ENCODE data around the gene TSSC4.

The TSSC4 gene

DNA sequence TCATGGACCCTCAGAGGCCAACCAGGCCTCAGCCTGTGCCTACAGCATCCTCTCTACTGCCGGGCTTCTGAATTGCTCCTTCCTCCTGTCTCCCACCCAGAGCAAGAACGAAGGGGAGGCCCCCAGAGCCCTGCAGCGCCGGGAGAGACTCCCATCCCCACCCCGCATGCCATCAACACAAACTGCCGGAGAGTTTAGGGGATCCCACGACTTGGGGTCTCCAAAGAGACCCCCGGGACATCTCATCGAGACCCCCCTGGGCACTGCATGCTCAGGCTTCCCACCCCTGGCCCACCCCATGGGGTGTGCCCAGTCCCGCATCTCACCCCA is 31.7 kb upstream of the TSSC4 start:
- in situ Hi-C loops (cut with HindIII; ENCODE audit: low sequenced_read_pairs), result no loop called here

- in situ Hi-C loops (cut with HindIII; ENCODE audit: low sequenced_read_pairs), result no loop called here
These were observed 31.2 kb upstream of the TSSC4 start for GRCh38 chr11:2369320-2369719.

GRCh38 chr11:2369896-2370295 is 30.7 kb upstream of the TSSC4 start:
- in situ Hi-C loops (cut with HindIII; ENCODE audit: low sequenced_read_pairs), result no loop called here

- in situ Hi-C loops (cut with HindIII; ENCODE audit: low sequenced_read_pairs), result no loop called here
These were observed 25.9 kb upstream of the TSSC4 start for GRCh38 chr11:2374456-2375201.

DNA sequence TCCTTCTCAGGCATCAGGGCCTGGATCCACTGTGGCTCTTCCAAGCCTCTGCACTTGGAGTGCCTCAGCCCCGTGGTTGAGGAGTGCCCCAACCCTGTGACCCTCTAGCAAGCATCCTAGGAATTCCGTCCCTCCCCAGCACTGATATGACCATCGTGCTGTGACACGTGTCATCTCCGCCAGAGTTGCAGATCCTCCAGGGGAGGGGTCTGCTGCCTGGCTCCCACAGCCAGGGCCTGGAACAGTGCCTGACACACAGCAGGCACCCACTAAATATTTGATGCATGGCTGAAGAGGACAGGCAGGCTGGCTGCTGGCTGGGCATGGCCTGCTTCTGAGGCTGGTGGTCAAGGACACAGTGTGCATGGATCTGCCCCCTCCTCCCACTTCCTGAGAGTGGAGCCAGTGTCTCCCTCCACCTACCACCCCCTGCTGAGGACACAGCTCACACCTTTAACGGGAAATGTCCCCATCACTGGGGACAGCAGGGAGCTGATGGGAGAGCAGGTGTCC is 25.2 kb upstream of the TSSC4 start:
- in situ Hi-C loops (cut with HindIII; ENCODE audit: low sequenced_read_pairs), result no loop called here

DNA sequence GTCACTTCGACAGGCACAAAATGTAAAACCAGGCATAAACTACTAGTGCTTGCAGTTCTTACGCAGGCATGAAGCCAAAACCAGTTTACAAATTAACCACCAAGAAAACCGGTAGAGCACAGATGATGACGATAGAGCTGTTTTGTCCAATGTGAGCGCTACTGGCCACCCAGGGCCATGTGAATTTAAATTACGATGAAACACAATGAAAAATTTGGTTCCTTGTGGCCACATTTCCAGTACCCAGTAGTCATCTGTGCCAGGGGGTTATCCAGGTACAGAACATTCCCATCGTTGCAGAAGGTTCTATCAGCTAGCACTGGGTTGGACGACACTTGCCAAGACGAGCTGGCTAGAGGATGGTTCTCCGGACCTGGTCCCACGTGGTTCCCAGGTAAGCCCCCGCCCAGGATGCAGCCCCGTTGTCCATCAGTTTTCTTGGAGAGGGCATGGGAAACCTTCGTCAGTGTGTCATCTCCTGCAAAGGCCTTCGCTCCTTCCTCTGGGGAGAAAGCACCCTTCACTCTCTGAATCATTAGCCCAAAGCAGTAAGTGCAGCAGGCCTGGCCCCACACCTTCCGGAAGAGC is 24.5 kb upstream of the TSSC4 start:
- in situ Hi-C loops (cut with HindIII; ENCODE audit: low sequenced_read_pairs), result no loop called here

DNA sequence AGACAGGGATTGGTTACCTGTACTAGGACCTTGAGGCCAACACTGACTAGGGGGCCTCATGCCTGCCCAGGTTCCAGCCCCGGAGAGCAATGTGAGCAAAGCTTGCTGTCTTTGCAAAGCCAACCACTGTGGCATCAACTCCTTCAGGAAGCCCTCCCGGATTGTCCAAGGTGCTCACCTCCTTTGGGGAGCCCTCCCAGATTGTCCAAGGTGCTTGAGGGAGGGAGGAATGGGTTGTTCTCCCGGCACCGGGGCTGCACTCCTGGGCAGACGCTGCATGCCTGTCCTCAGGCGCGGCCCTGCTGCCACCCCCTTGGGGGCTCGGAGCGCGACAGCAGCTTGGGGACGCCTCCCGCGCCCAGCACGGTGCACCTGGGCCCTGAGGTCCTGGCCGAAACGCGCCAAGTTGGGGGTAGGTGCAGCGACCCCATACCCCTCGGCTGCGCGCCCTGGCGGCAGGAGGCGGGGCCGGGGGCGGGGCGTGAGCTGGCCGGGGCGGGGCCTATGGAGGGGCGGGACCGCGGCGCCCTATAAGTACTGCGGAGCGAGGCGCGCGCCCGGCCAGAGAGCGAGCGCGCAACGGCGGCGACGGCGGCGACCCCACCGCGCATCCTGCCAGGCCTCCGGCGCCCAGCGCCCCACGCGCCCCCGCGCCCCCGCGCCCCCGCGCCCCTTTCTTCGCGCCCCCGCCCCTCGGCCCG is 23.6 kb upstream of the TSSC4 start, which contains the start of gene CD81:
TSS of gene CD81 (plus strand) at position 560 of the 701 bp plus-strand sequence. CDS start 240 bp downstream, outside the sequence.
- in situ Hi-C loops (cut with HindIII; ENCODE audit: low sequenced_read_pairs), result no loop called here

GRCh38 chr11:2377511-2378443 is 22.8 kb upstream of the TSSC4 start:
- in situ Hi-C loops (cut with HindIII; ENCODE audit: low sequenced_read_pairs), result no loop called here

DNA sequence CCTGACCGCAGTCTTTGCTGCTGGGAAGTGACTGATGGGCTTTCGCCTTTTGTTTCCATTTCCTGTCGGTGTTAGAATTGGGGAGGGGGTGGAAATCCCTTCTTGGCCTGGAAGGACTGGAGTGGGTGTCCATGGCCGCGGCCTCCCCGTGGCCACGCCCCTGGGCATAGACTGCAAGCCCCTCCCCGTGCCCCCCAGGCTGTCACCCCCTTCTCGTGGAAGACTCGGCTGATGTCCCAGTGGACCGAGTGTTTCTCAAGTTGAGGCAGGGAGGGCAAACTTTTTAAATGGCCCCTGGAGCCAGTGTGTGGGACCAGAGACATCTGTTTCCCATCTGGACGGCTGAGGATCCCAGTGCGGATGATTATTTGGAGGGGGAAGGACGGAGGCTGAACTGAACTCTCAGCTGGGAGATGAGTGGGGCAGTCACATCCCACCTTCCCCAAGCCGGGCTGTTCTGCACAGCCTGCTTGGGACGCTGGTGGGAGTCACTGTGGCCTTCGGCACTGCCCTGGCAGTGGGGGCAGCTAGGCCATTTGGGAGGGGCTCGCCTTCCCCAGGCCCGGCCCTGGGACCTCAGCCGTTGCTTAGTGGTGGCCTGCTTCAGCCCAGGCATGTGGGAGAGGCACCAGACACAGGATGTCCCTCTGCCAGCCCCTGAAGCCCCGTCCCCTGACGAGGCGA is 21.9 kb upstream of the TSSC4 start:
- in situ Hi-C loops (cut with HindIII; ENCODE audit: low sequenced_read_pairs), result no loop called here

GRCh38 chr11:2379466-2380174 is 20.9 kb upstream of the TSSC4 start:
- in situ Hi-C loops (cut with HindIII; ENCODE audit: low sequenced_read_pairs), result no loop called here

- in situ Hi-C loops (cut with HindIII; ENCODE audit: low sequenced_read_pairs), result no loop called here
These were observed 20.2 kb upstream of the TSSC4 start for GRCh38 chr11:2380396-2380795.

DNA sequence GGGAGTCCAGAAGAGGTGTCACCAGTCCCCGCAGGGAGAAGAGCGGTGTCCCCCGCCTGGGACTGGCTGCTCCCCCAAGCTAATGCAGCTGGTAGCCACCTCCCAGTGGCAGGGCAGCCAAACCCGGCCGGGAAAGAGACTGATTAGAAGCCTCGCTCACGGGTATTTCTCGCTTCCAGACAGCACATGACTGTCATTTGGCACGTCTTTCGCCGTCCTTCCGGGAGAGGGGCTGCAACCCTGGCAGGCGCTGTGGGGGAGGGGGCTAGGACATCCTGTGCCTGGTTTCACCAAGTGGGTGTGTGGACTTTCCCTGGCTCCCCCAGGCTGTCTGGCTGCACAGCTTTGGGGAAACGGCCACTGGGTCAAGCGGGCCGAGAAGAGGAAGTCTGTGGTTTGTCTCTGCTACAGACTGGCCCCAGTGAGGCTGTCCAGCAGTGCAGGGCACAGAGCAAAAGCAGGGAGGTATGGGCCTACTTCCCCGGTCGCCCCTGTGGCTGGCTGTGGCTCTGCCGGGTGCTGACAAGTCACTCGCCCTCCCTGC is 19.7 kb upstream of the TSSC4 start:
- in situ Hi-C loops (cut with HindIII; ENCODE audit: low sequenced_read_pairs), result no loop called here

- in situ Hi-C loops (cut with HindIII; ENCODE audit: low sequenced_read_pairs), result no loop called here
These were observed 18.9 kb upstream of the TSSC4 start for GRCh38 chr11:2381494-2382128.

GRCh38 chr11:2382129-2382517 is 18.4 kb upstream of the TSSC4 start:
- in situ Hi-C loops (cut with HindIII; ENCODE audit: low sequenced_read_pairs), result no loop called here

DNA sequence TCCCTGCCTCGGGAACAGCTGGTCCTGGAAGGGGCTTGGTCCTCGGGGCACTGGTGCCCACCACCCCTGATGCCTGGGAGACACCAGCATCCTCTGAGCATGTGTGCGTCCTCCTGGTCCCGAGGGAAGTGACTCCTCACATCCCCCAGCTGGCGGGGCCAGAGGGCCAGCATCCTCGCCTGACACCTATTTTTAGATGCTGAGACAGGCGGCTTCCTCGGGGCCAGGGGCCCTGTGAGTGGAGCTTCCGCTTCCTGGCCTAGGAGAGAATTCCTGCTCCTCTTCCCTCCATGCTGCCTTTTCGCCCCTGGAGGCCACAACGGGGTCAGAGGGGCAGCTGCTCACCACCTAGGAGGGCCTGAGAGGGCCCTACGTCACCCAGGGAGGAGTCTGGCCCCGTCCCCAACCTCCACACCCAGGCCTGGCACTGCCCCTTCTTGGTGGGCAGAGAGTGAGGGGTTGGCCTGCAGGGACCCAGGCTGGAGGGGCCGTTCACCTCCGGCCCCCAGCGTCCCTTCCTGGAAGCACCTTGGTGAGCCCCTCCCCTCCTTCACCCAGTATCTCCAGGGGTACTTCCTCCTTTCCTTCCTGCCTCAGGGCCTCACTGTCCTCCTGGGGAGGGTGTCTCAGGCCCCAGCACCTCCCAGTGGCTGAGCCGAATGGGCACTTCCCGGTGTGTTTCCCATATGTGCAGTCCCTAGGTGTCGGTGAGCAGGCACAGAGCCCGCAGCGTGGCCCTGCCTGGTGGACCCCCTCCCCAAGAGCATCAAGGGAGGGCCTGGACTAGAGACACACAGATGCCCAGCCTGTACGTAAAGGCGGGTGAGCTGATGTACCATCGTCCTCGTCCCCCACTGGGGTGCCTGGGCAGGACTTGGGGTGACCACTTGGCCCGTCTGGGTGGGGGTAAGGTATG is 17.4 kb upstream of the TSSC4 start:
- in situ Hi-C loops (cut with HindIII; ENCODE audit: low sequenced_read_pairs), result no loop called here

- in situ Hi-C loops (cut with HindIII; ENCODE audit: low sequenced_read_pairs), result no loop called here
These were observed 16.4 kb upstream of the TSSC4 start for GRCh38 chr11:2383852-2384804.
